GM21381 (cell line): ENCODE results near the gene RABL2A.
"Not testable (repeated sequence)": the region's sequence is repeated elsewhere in the genome, so short reads cannot be mapped to it uniquely, and the experiment has no call there.

ENCODE experiments used
- ATAC-seq: cut with Tn5 transposase; IDR thresholded peaks from one replicate; pipeline ENCODE4 v1.9.1; 2021; ENCODE audit warnings: mild to moderate bottlenecking, moderate library complexity; ENCODE audit not compliant: unreplicated experiment

The RABL2A gene

GRCh38 chr2:113626616-113627330, at the start of gene RABL2A:
TSS of gene RABL2A (plus strand) at chr2:113627266. CDS start at chr2:113628607, 1,341 bp downstream.
- peak; percentile 95 for ATAC-seq

- not testable (repeated sequence) for ATAC-seq
Measured at GRCh38 chr2:113578508-113578907, 48.6 kb upstream of the RABL2A start.

- not testable (repeated sequence) for ATAC-seq
Measured at GRCh38 chr2:113582473-113582872, 44.6 kb upstream of the RABL2A start.

DNA sequence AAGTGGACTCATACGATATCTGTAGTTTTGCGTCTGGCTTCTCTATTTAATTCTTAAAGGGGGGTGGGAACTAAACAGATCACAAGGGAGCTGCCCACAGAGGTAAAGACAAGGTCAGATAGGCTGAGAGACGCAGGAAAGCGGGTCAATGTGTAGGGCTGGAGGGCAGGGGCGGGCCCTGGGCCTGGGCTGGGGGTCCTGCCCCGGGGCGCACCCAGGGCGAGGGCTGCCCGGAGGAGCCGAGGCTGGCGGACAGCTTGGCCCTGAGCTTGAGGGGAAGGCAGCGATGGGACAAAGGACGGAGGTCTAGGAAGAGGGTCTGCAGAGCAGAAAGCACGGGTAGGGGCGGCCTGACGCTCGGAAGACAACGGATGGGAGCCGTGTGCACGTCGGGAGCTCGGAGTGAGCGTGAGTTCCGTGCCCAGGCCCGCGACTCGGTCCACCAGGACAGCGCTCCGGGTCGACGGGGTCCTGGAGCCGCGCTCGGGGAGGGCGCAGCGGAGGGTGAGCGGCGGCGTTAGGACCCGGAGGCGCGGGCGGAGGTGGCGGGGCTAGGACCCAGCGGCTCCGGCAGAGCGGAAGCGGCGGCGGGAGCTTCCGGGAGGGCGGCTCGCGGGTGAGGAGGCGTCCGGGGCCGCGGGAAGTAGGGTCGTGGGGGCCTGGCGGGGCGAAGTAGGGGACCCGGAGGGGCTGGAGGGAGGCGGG, 43.4 kb upstream of the RABL2A start:
- not testable (repeated sequence) for ATAC-seq

- not testable (repeated sequence) for ATAC-seq
Measured at GRCh38 chr2:113584311-113585092, 42.6 kb upstream of the RABL2A start.

GRCh38 chr2:113587201-113587600, 39.9 kb upstream of the RABL2A start:
- ATAC-seq, result not testable (repeated sequence)

DNA sequence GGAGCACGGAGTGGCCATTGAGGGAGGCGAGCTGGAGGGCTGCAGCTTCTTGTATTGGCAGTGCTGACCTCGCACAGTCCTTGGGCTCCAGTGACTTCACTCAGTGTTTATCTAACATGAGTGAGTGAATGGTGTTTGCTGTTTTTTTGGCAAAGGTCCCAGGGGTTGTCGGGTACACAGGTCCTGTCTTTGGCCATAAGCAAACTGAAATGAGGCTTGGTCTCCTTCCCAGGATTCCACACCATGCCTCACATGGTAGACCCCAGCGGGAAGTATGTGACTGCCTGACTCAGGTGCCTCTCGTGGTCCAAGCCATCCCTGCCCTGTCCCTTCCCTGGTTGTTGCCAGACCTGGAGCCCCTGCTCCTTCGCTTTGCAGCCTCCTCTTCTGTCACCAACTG, 37.5 kb upstream of the RABL2A start:
- ATAC-seq, result not testable (repeated sequence)

DNA sequence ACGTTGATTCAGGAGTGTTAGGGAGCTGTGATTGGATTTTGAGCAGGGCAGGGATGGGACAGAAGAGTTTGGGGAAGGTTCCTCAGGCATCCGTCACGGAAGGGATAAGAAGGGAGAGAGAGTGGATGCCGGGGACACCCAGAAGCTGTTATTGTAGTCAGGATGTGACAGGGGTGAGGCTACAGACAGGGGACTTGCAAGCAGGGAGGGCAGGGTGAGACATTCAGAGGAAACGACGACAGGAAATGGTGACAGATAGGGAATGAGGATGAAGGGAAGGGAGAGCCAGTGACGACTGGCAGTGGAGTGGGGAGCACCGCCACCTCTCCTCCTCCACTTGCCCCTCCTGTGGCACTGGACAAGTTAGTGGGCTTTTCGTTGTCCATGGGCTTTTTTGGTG, 35.1 kb upstream of the RABL2A start:
- ATAC-seq, result not testable (repeated sequence)

DNA sequence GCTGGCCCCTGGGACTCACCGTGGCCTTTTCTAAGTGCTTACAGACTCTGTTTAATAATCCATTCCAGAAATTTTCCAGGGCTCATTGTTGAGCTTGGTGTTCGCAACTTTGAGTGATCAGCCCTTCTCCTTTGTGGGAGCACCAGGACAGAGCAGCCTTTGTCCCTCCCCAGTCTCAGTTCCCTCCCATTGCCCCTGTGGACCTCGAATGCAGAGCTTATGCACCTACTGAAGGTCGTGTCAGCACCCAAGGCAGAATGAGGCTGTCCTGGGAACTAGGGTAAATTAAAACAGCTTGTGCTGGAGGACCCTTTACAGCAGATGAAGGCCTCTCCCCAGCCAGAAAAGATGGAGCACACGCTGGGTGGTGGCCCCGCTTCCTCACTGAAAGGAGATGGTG, 33.8 kb upstream of the RABL2A start:
- not testable (repeated sequence) for ATAC-seq

- not testable (repeated sequence) for ATAC-seq
Measured at GRCh38 chr2:113595725-113596124, 31.3 kb upstream of the RABL2A start.

- not testable (repeated sequence) for ATAC-seq
Measured at GRCh38 chr2:113597164-113597563, 29.9 kb upstream of the RABL2A start.

- not testable (repeated sequence) for ATAC-seq
Measured at GRCh38 chr2:113597572-113597971, 29.5 kb upstream of the RABL2A start.

GRCh38 chr2:113598180-113598579, 28.9 kb upstream of the RABL2A start:
- ATAC-seq, result not testable (repeated sequence)

- ATAC-seq, result not testable (repeated sequence)
Measured at GRCh38 chr2:113598738-113599137, 28.3 kb upstream of the RABL2A start.

- ATAC-seq, result not testable (repeated sequence)
Measured at GRCh38 chr2:113599208-113599607, 27.9 kb upstream of the RABL2A start.

DNA sequence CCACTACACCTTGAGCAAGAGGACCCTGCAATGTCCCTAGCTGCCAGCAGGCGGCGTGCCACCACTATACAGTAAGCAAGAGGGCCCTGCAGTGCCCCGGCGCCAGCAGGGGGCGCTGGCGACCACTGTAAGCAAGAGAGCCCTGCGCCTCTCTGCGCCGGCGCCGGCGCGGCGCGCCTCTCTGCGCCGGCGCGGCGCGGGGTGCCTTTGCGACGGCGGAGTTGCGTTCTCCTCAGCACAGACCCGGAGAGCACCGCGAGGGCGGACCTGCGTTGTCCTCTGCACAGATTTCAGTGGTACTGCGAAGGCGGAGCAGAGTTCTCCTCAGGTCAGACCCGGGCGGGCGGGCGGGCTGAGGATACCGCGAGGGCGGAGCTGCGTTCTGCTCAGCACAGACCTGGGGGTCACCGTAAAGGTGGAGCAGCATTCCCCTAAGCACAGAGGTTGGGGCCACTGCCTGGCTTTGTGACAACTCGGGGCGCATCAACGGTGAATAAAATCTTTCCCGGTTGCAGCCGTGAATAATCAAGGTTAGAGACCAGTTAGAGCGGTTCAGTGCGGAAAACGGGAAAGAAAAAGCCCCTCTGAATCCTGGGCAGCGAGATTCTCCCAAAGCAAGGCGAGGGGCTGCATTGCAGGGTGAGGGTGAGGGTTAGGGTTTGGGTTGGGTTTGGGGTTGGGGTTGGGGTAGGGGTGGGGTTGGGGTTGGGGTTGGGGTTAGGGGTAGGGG, 24.9 kb upstream of the RABL2A start:
- not testable (repeated sequence) for ATAC-seq

- no peak for ATAC-seq
Measured at GRCh38 chr2:113602869-113603466, 24.1 kb upstream of the RABL2A start.

DNA sequence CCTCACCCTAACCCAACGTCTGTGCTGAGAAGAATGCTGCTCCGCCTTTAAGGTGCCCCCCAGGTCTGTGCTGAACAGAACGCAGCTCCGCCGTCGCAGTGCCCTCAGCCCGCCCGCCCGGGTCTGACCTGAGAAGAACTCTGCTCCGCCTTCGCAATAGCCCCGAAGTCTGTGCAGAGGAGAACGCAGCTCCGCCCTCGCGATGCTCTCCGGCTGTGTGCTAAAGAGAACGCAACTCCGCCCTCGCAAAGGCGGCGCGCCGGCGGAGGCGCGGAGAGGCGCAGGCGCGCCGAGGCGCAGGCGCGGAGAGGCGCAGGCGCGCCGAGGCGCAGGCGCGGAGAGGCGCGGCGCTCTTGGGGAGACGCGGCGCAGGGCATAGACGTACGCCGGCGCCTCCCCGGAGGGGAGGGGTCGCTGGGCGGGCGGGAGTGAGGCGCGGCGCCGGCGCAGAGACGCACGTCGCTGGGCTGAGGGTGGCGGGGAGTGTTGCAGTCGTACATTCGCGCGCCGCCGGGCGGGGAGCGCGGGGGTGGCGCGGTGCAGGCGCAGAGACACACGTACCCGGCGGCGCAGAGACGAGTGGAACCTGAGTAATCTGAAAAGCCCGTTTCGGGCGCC, 23.5 kb upstream of the RABL2A start:
- ATAC-seq, result not testable (repeated sequence)

GRCh38 chr2:113604085-113604477, 23.0 kb upstream of the RABL2A start:
- ATAC-seq, result not testable (repeated sequence)

GRCh38 chr2:113604661-113605060, 22.4 kb upstream of the RABL2A start:
- not testable (repeated sequence) for ATAC-seq
